K562 (cell line): ENCODE results near the gene PIP4K2A. TPM values are rescaled to one million over a fixed set of nuclear protein-coding genes. Genes with fewer than 3 reads are reported as not detected.

Experiments
- ATAC-seq: fragments of 200-7000 bp; cut with Tn5 transposase; 3 replicates; pipeline ENCODE4 v1.9.1; 2020; ENCODE audit warnings: moderate library complexity
- BruUV-seq: library from RNA; stranded (reverse); fragments of 400-500 nt; replicated peaks from 2 replicates; lab custom pipeline; 2021; lab: Mats Ljungman, UMichigan
- CTCF ChIA-PET: fragments of 300-600 bp; formaldehyde crosslinking; extraction: SDS; loops from one replicate; lab custom pipeline; 2021; ENCODE audit warnings: low intra/inter-chr PET ratio; lab: Yijun Ruan, JAX
- POLR2A ChIA-PET: fragments of 300-600, 350-650 bp; sonication (Branson Sonifier 250); formaldehyde crosslinking; extraction: SDS; loops from one replicate; lab custom pipeline; 2021; ENCODE audit warnings: antibody characterized with exemption, inconsistent platforms; lab: Yijun Ruan, JAX
- DNase-seq, 4 experiments: peaks; one replicate each; pipeline versions ENCODE4 v3.0.0 to v3.0.0-alpha.2; 2011 to 2018; ENCODE audit warnings: low spot score in 3 of 4, mixed read lengths in 3 of 4; ENCODE audit errors: extremely low read depth in 1 of 4
- FAIRE-seq: peaks from 2 replicates; lab custom pipeline; 2011; peaks lifted over from hg19 to GRCh38; lab: Jason Lieb, UNC
- H2AFZ ChIP-seq: 2 replicates; pipeline ENCODE4 v1.6.0; 2011; ENCODE audit warnings: low read depth, low read length, control low read depth, inconsistent platforms
- H3K27ac ChIP-seq: fragments of 200-600 bp; 3 replicates; pipeline ENCODE4 v1.8.0; 2011; ENCODE audit warnings: low read depth, mild to moderate bottlenecking, control low read depth, inconsistent platforms, low read length, moderate library complexity, mixed read lengths; ENCODE audit errors: extremely low read depth
- H3K27me3 ChIP-seq, 2 experiments: fragments of 300-600 bp in 1 of 2; 2 replicates in 1 of 2; 3 replicates in 1 of 2; pipeline versions ENCODE4 v1.6.0 to v1.8.0; 2011; ENCODE audit warnings: inconsistent platforms in 2 of 2, low read length in 2 of 2, mild to moderate bottlenecking in 1 of 2, mixed read lengths in 1 of 2, moderate library complexity in 1 of 2; ENCODE audit not compliant: control insufficient read depth in 2 of 2, insufficient read depth in 2 of 2
- H3K36me3 ChIP-seq: fragments of 300-600 bp; 3 replicates; pipeline ENCODE4 v1.8.0; 2011; ENCODE audit warnings: mild to moderate bottlenecking, low read length, inconsistent platforms; ENCODE audit not compliant: control insufficient read depth, insufficient read depth
- H3K4me1 ChIP-seq, 2 experiments: fragments of 200-600 bp in 1 of 2; replicated peaks in 1 of 2; 2 replicates in 1 of 2; 3 replicates in 1 of 2; pipeline versions ENCODE4 v1.5.1 to v1.8.0; 2011; ENCODE audit warnings: inconsistent platforms in 2 of 2, low read length in 2 of 2, mild to moderate bottlenecking in 1 of 2, mixed read lengths in 1 of 2, moderate library complexity in 1 of 2; ENCODE audit not compliant: control insufficient read depth in 2 of 2, insufficient read depth in 2 of 2
- H3K4me2 ChIP-seq: 2 replicates; pipeline ENCODE4 v1.6.1; 2011; ENCODE audit warnings: low read length, control low read depth, inconsistent platforms, mixed read lengths; ENCODE audit not compliant: insufficient read depth
- H3K4me3 ChIP-seq: fragments of 200-600 bp; sonication (generic), shearing (Covaris generic); 2 replicates; pipeline ENCODE4 v1.5.1; 2016; ENCODE audit warnings: control low read depth, inconsistent platforms
- H3K79me2 ChIP-seq: fragments of 200-600 bp; 3 replicates; pipeline ENCODE4 v1.8.0; 2011; ENCODE audit warnings: low read length, inconsistent platforms; ENCODE audit not compliant: control insufficient read depth, insufficient read depth
- H3K9ac ChIP-seq, 2 experiments: 2 replicates each; pipeline versions ENCODE4 v1.6.0 to v1.6.1; 2011; ENCODE audit warnings: low read depth in 2 of 2, low read length in 2 of 2, control low read depth in 1 of 2, inconsistent platforms in 1 of 2, mild to moderate bottlenecking in 1 of 2, mixed read lengths in 1 of 2; ENCODE audit not compliant: insufficient read depth in 1 of 2
- H3K9me1 ChIP-seq: one replicate; pipeline ENCODE4 v1.6.0; 2011; ENCODE audit warnings: inconsistent platforms, mild to moderate bottlenecking, low read length, moderate library complexity; ENCODE audit not compliant: control insufficient read depth, insufficient read depth
- H3K9me3 ChIP-seq: replicated peaks from 2 replicates; pipeline ENCODE4 v1.5.1; 2011; ENCODE audit warnings: low read depth, low read length, inconsistent platforms; ENCODE audit not compliant: control insufficient read depth, insufficient read depth
- H4K20me1 ChIP-seq: replicated peaks from 2 replicates; pipeline ENCODE4 v1.6.1; 2011; ENCODE audit warnings: low read length, inconsistent platforms, mixed read lengths; ENCODE audit not compliant: control insufficient read depth, insufficient read depth
- ARID1B ChIP-seq: fragments of 450-650 bp; IDR thresholded peaks from 2 replicates; pipeline ENCODE4 v1.6.1; 2016; ENCODE audit warnings: antibody characterized with exemption, mild to moderate bottlenecking, inconsistent platforms
- ATF7 ChIP-seq: fragments of 450-650 bp; IDR thresholded peaks from 2 replicates; pipeline ENCODE4 v1.7.1; 2014; ENCODE audit warnings: mild to moderate bottlenecking, moderate library complexity
- FOSL1 ChIP-seq: fragments of 200-800 bp; sonication (Bioruptor generic); conservative IDR thresholded peaks from 2 replicates; pipeline ENCODE4 v1.6.1; 2016; ENCODE audit warnings: missing genetic modification characterization, missing compliant biosample characterization
- FOXA3 ChIP-seq, 2 experiments: fragments of 450-650 bp in 1 of 2; sonication (generic) in 1 of 2; formaldehyde crosslinking; IDR thresholded peaks in 1 of 2; conservative IDR thresholded peaks in 1 of 2; 2 replicates each; pipeline versions ENCODE4 v1.4.0 to v1.8.0; 2020 to 2022; ENCODE audit warnings: mild to moderate bottlenecking in 2 of 2, missing genetic modification reagents in 1 of 2
- GTF2F1 ChIP-seq: IDR thresholded peaks from 2 replicates; pipeline ENCODE4 v1.6.1; 2011; ENCODE audit warnings: low read depth, low read length, improper control_type of control experiment
- JUN ChIP-seq, 2 experiments: sonication (generic) in 1 of 2; formaldehyde crosslinking in 1 of 2; IDR thresholded peaks; 2 replicates each; pipeline versions ENCODE4 v1.6.1 to v1.8.0; 2012 to 2022; ENCODE audit warnings: borderline replicate concordance in 2 of 2, mild to moderate bottlenecking in 2 of 2, improper control_type of control experiment in 1 of 2, low read depth in 1 of 2, low read length in 1 of 2, missing genetic modification reagents in 1 of 2
- JUND ChIP-seq, 2 experiments: IDR thresholded peaks; 2 replicates in 1 of 2; 3 replicates in 1 of 2; pipeline ENCODE4 v1.6.1; 2011; ENCODE audit warnings: borderline replicate concordance in 2 of 2, low read depth in 2 of 2, low read length in 2 of 2, improper control_type of control experiment in 1 of 2, missing biosample characterization in 1 of 2, missing genetic modification characterization in 1 of 2, missing genetic modification reagents in 1 of 2
- SMARCE1 ChIP-seq: fragments of 450-650 bp; IDR thresholded peaks from 2 replicates; pipeline ENCODE4 v1.7.1; 2016; ENCODE audit warnings: mild to moderate bottlenecking
- TBL1XR1 ChIP-seq, 2 experiments: IDR thresholded peaks; 2 replicates each; pipeline ENCODE4 v1.6.1; 2012; ENCODE audit warnings: improper control_type of control experiment in 2 of 2, low read length in 2 of 2, mild to moderate bottlenecking in 1 of 2
- WGBS: fragments of 100-300 bp; shearing (Covaris generic); methylation state at CpG from one replicate; pipeline ENCODE4 v1.1.6; 2016; ENCODE audit warnings: low coverage, mixed read lengths; ENCODE audit not compliant: insufficient coverage; ENCODE audit errors: missing lambda C conversion rate; 5-methylcytosine and 5-hydroxymethylcytosine counted together
- in situ Hi-C: fragments of 300-500 bp; cut with MboI; formaldehyde crosslinking; loops from 4 replicates; pipeline ENCODE4 v1.15.0; 2018; ENCODE audit warnings: inconsistent platforms, mixed read lengths
- intact Hi-C: fragments of 100-400 bp; cut with micrococcal nuclease; formaldehyde crosslinking; loops from 2 replicates; pipeline ENCODE4 v1.14.2; 2022
- polyA plus RNA-seq, 8 experiments: library from polyadenylated mRNA; depleted of rRNA in 4 of 8; stranded (reverse) in 5 of 8; unstranded in 3 of 8; fragments of >200 nt; fragmentation: Nextera tagmentation in 2 of 8; fragmentation: Illumina TruSeq in 1 of 8; extraction: Ambion mirVana in 2 of 8; extraction: Trizol in 1 of 8; gene quantifications; 2 replicates each; pipeline versions ENCODE4 v1.2.1 to v1.2.3, GENCODE V29; 2011 to 2014; ENCODE audit warnings: inconsistent platforms in 1 of 8, missing spikeins in 1 of 8
- total RNA-seq, 7 experiments: library from RNA; depleted of rRNA in 6 of 7; stranded (reverse); fragments of >200 nt in 6 of 7; fragmentation: Illumina TruSeq in 2 of 7; extraction: Trizol in 2 of 7; gene quantifications; 2 replicates each; pipeline versions ENCODE4 v1.2.1 to v1.2.3, GENCODE V29; 2011 to 2021; ENCODE audit warnings: low replicate concordance in 1 of 7
- TF ChIP-seq, protein P1 (sequence below), 2 experiments: fragments of 450-650 bp; formaldehyde crosslinking in 1 of 2; IDR thresholded peaks; 2 replicates each; pipeline versions ENCODE4 v1.4.0 to v1.6.1; 2014 to 2020; ENCODE audit warnings: mild to moderate bottlenecking in 2 of 2, borderline replicate concordance in 1 of 2, low read depth in 1 of 2
- TF ChIP-seq, protein P2 (sequence below), 2 experiments: fragments of 450-650 bp in 1 of 2; sonication (generic) in 1 of 2; formaldehyde crosslinking in 1 of 2; IDR thresholded peaks in 1 of 2; conservative IDR thresholded peaks in 1 of 2; 2 replicates each; pipeline versions ENCODE4 v1.6.1 to v1.8.1; 2016 to 2023; ENCODE audit warnings: mild to moderate bottlenecking in 2 of 2, moderate library complexity in 2 of 2, inconsistent platforms in 1 of 2, missing genetic modification reagents in 1 of 2

The PIP4K2A gene
- total and polyA plus RNA-seq, 9 of the 15 experiments (the other 6 are each of a cell fraction or from before 2014, with no cell fraction given): 35.6 to 117 (median 71.9) TPM

DNA sequence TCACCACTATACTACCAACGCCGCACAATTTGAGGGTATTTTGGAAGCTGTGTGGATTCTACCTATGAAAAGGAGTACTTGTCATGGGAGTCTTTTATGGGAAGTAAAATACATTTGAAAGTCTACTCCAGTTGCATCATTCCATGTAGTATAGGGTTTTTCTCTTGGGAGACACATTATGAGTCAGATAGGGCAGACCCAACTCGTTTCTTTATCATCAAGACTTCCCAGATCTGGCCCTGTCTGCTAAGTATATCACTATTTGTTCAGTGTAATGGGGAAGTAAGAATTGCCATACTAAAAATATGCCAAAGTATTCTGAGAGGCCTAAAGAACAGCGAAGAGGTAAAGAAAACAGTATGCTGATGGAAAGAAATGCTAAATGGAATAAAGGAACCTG lies 224.9 kb downstream of the PIP4K2A start:
- Histone ChIP-seq H3K9ac (no peak overlapping the region), H3K9me3 (no peaks in the 10 kb centered on the region), H3K9me1 (no peaks in the 10 kb centered on the region), H3K27ac (no peak overlapping the region), H3K36me3 (no peaks in the 10 kb centered on the region), H3K4me1 (peaks cover 0 to 15% of the 10 kb centered on the region in 2 experiments; a peak in 2 of 5 replicates), H3K4me3 (no peak overlapping the region), H4K20me1 (no peaks in the 10 kb centered on the region), H3K4me2 (no peak overlapping the region), H2AFZ (no peak overlapping the region), H3K79me2 (no peaks in the 10 kb centered on the region), H3K27me3 (no peaks in the 10 kb centered on the region)
- 39% methylated on average over 4 of the region's 4 CpGs for WGBS
- no TSS peak for BruUV-seq
- ChIA-PET CTCF (no interaction called here), POLR2A (no interaction called here)
- peak; percentile 61 for ATAC-seq
- no peak for FAIRE-seq
- DNase-seq: no peak
- in situ Hi-C loops (no loop called here), intact Hi-C loops (no loop called here)
- TF ChIP-seq, protein P1, sequence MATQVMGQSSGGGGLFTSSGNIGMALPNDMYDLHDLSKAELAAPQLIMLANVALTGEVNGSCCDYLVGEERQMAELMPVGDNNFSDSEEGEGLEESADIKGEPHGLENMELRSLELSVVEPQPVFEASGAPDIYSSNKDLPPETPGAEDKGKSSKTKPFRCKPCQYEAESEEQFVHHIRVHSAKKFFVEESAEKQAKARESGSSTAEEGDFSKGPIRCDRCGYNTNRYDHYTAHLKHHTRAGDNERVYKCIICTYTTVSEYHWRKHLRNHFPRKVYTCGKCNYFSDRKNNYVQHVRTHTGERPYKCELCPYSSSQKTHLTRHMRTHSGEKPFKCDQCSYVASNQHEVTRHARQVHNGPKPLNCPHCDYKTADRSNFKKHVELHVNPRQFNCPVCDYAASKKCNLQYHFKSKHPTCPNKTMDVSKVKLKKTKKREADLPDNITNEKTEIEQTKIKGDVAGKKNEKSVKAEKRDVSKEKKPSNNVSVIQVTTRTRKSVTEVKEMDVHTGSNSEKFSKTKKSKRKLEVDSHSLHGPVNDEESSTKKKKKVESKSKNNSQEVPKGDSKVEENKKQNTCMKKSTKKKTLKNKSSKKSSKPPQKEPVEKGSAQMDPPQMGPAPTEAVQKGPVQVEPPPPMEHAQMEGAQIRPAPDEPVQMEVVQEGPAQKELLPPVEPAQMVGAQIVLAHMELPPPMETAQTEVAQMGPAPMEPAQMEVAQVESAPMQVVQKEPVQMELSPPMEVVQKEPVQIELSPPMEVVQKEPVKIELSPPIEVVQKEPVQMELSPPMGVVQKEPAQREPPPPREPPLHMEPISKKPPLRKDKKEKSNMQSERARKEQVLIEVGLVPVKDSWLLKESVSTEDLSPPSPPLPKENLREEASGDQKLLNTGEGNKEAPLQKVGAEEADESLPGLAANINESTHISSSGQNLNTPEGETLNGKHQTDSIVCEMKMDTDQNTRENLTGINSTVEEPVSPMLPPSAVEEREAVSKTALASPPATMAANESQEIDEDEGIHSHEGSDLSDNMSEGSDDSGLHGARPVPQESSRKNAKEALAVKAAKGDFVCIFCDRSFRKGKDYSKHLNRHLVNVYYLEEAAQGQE (IDR thresholded peaks at IDR 0.05; ENCODE audit: borderline replicate concordance): peak; percentile 47; the same call in 1 of the 2 replicates
- TF ChIP-seq, protein P1 (CRISPR knock-in tag; IDR thresholded peaks at IDR 0.05; ENCODE audit: low read depth): no peak
- TF ChIP-seq ARID1B (peak; percentile 45; the same call in 1 of the 2 replicates), TBL1XR1 (IDR thresholded peaks at IDR 0.05; ENCODE audit: low read length in 2 of 2) (peak in 1 of 2 experiments; percentile 37; a peak in 1 of 4 replicates), ATF7 (peak; percentile 51; the same call in 1 of the 2 replicates), SMARCE1 (peak; percentile 47; the same call in 1 of the 2 replicates), JUND (IDR thresholded peaks at IDR 0.05; ENCODE audit: borderline replicate concordance, low read depth, low read length) (peak; percentile 74), JUND (tag; IDR thresholded peaks at IDR 0.05; ENCODE audit: borderline replicate concordance, low read depth, low read length) (peak; percentile 73; the same call in 2 of the 3 replicates), JUN (IDR thresholded peaks at IDR 0.05; ENCODE audit: borderline replicate concordance, low read depth, low read length) (0 out of 2 replicates have a peak, but pooled peaks have one; percentile 9), JUN (CRISPR knock-in tag; IDR thresholded peaks at IDR 0.05; ENCODE audit: borderline replicate concordance) (no peak), FOSL1 (tag) (peak; percentile 85), FOXA3 (CRISPR knock-in tag; conservative IDR thresholded peaks at IDR 0.05 in 1 of 2, IDR thresholded peaks at IDR 0.05 in 1 of 2) (peak in 1 of 2 experiments; percentile 50; a peak in 1 of 4 replicates), GTF2F1 (no peak)
- TF ChIP-seq, protein P2, sequence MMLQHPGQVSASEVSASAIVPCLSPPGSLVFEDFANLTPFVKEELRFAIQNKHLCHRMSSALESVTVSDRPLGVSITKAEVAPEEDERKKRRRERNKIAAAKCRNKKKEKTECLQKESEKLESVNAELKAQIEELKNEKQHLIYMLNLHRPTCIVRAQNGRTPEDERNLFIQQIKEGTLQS (IDR thresholded peaks at IDR 0.05): peak; percentile 84
- TF ChIP-seq, protein P2 (CRISPR knock-in tag; conservative IDR thresholded peaks at IDR 0.05): no peak
